HG02642 (cell line): ENCODE data around the gene UIMC1.
"Not testable (repeated sequence)": the region's sequence is repeated elsewhere in the genome, so short reads cannot be mapped to it uniquely, and the experiment has no call there.

Experiments used
- ATAC-seq: cut with Tn5 transposase; IDR thresholded peaks from one replicate; pipeline ENCODE4 v1.9.1; 2021; ENCODE audit warnings: mild to moderate bottlenecking; ENCODE audit not compliant: unreplicated experiment, poor library complexity

UIMC1 gene

GRCh38 chr5:177010153-177010552 lies 3.6 kb upstream of the UIMC1 start:
- no peak for ATAC-seq

- no peak for ATAC-seq
Observed at GRCh38 chr5:177008716-177009115, 2.1 kb upstream of the UIMC1 start.

- peak; percentile 57 for ATAC-seq
Observed at GRCh38 chr5:177005619-177006264, 837 bp downstream of the UIMC1 start.

GRCh38 chr5:177004961-177005360 lies 1.6 kb downstream of the UIMC1 start:
- no peak for ATAC-seq

GRCh38 chr5:177003649-177004048 lies 2.9 kb downstream of the UIMC1 start:
- ATAC-seq, result no peak

- ATAC-seq, result not testable (repeated sequence)
Observed at GRCh38 chr5:176999526-176999925, 7.1 kb downstream of the UIMC1 start.

GRCh38 chr5:176998828-176999227 lies 7.8 kb downstream of the UIMC1 start:
- no peak for ATAC-seq

GRCh38 chr5:176996780-176997179 lies 9.8 kb downstream of the UIMC1 start:
- no peak for ATAC-seq

- ATAC-seq, result no peak
Observed at GRCh38 chr5:176995896-176996767, 10.4 kb downstream of the UIMC1 start.

- no peak for ATAC-seq
Observed at GRCh38 chr5:176995122-176995490, 11.5 kb downstream of the UIMC1 start.

- ATAC-seq, result no peak
Observed at GRCh38 chr5:176994460-176995121, 12.0 kb downstream of the UIMC1 start.

- ATAC-seq, result not testable (repeated sequence)
Observed at GRCh38 chr5:176993081-176993480, 13.5 kb downstream of the UIMC1 start.

- no peak for ATAC-seq
Observed at GRCh38 chr5:176987583-176987982, 19.0 kb downstream of the UIMC1 start.

- ATAC-seq, result no peak
Observed at GRCh38 chr5:176986280-176986679, 20.3 kb downstream of the UIMC1 start.

- peak; percentile 72 for ATAC-seq
Observed at GRCh38 chr5:176985516-176985915, 21.1 kb downstream of the UIMC1 start.

GRCh38 chr5:176984176-176984575 lies 22.4 kb downstream of the UIMC1 start:
- ATAC-seq, result not testable (repeated sequence)

GRCh38 chr5:176983593-176983992 lies 23.0 kb downstream of the UIMC1 start:
- not testable (repeated sequence) for ATAC-seq

GRCh38 chr5:176983112-176983511 lies 23.5 kb downstream of the UIMC1 start:
- ATAC-seq, result not testable (repeated sequence)

GRCh38 chr5:176980818-176981217 lies 25.8 kb downstream of the UIMC1 start:
- no peak for ATAC-seq

- no peak for ATAC-seq
Observed at GRCh38 chr5:176979669-176980068, 26.9 kb downstream of the UIMC1 start.

- ATAC-seq, result no peak
Observed at GRCh38 chr5:176965633-176966032, 40.9 kb downstream of the UIMC1 start.
